ENCODE data around the gene UPK1A. TPM values are rescaled to one million over a fixed set of nuclear protein-coding genes. Genes with fewer than 3 reads are reported as not detected.

UPK1A gene
- total RNA-seq, 1 donor from 2014 or later = not detected

- peaks cover 1% of the 10 kb centered on the region for H3K4me1 Mint-ChIP-seq (ENCODE audit: unreplicated experiment)
- H3K4me3 Mint-ChIP-seq (ENCODE audit: unreplicated experiment) = no peak overlapping the region
- H3K36me3 Mint-ChIP-seq (ENCODE audit: unreplicated experiment) = peaks cover 3% of the 10 kb centered on the region
- no peak overlapping the region for H3K27ac Mint-ChIP-seq (ENCODE audit: unreplicated experiment)
- H3K9me3 Mint-ChIP-seq (ENCODE audit: unreplicated experiment) = no peaks in the 10 kb centered on the region
- no peaks in the 10 kb centered on the region for H3K27me3 Mint-ChIP-seq (ENCODE audit: unreplicated experiment)
- no peak for TF ChIP-seq CTCF (IDR thresholded peaks at IDR 0.05)
- no peak for DNase-seq (ENCODE audit: extremely low spot score, unreplicated experiment)
These were observed 43.6 kb upstream of the UPK1A start for GRCh38 chr19:35622750-35623149.

GRCh38 chr19:35623327-35624010 lies 42.8 kb upstream of the UPK1A start:
- Mint-ChIP-seq H3K9me3 (ENCODE audit: unreplicated experiment) (no peaks in the 10 kb centered on the region), H3K27ac (ENCODE audit: unreplicated experiment) (no peak overlapping the region), H3K27me3 (ENCODE audit: unreplicated experiment) (no peaks in the 10 kb centered on the region), H3K4me3 (ENCODE audit: unreplicated experiment) (no peak overlapping the region), H3K4me1 (ENCODE audit: unreplicated experiment) (peaks cover 6% of the 10 kb centered on the region), H3K36me3 (ENCODE audit: unreplicated experiment) (peaks cover 3% of the 10 kb centered on the region)
- TF ChIP-seq CTCF (IDR thresholded peaks at IDR 0.05) = no peak
- no peak for DNase-seq (ENCODE audit: extremely low spot score, unreplicated experiment)

- Mint-ChIP-seq H3K36me3 (ENCODE audit: unreplicated experiment) (peaks cover 25% of the 10 kb centered on the region), H3K27ac (ENCODE audit: unreplicated experiment) (peak overlapping the region; percentile 92), H3K27me3 (ENCODE audit: unreplicated experiment) (no peaks in the 10 kb centered on the region), H3K4me3 (ENCODE audit: unreplicated experiment) (peak overlapping the region; percentile 96), H3K4me1 (ENCODE audit: unreplicated experiment) (peaks cover 11% of the 10 kb centered on the region), H3K9me3 (ENCODE audit: unreplicated experiment) (no peaks in the 10 kb centered on the region)
- no peak for DNase-seq (ENCODE audit: extremely low spot score, unreplicated experiment)
- TF ChIP-seq CTCF (IDR thresholded peaks at IDR 0.05) = no peak
These were observed 38.1 kb upstream of the UPK1A start for GRCh38 chr19:35628264-35628564.

DNA sequence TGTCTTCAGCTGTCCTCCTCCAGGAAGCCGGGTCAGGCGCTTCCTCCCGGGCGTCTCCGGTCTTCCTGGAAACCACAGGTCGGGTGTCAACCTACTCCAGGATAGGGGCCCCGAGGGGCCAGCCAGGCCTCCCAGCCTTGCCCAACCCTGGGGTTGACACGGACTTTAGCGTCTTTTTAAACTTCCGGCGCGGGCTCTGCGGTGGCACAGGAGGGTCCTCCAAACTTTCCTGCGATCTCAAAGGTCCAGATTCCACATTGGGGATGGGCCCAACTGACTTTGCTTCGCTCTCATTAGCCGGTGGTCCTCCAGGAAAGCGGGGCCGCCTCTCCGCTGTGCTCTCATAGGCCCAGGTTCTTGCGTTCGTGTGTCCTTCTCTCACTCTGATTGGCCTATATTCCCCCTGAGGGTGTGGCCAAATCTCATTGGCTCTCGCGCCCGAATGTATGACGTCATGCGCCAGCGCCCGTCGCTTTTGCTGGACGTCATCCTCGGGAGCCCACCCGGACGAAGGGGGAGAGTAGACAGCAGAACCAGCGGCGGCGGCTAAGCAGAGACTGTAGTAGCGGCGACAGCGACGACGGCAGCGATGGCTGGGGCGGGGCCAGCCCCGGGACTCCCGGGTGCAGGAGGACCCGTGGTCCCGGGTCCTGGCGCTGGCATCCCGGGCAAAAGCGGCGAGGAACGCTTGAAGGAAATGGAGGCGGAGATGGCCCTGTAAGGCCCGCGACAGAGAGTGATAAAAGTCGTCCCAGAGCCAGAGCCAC lies 37.6 kb upstream of the UPK1A start, which contains the start of gene RBM42:
Gene RBM42 (plus strand): TSS at position 472 of the 767 bp plus-strand sequence. CDS start 118 bp downstream, at position 590.
- H3K36me3 Mint-ChIP-seq (ENCODE audit: unreplicated experiment) = peaks cover 28% of the 10 kb centered on the region
- H3K4me3 Mint-ChIP-seq (ENCODE audit: unreplicated experiment) = peak within 1 kb of the TSS; percentile 96
- DNase-seq (ENCODE audit: extremely low spot score, unreplicated experiment) = peak; percentile 99
- no peak for TF ChIP-seq CTCF (IDR thresholded peaks at IDR 0.05)
- H3K27me3 Mint-ChIP-seq (ENCODE audit: unreplicated experiment) = no peaks in the 10 kb centered on the region
- H3K27ac Mint-ChIP-seq (ENCODE audit: unreplicated experiment) = peak within 1 kb of the TSS; percentile 92
- H3K4me1 Mint-ChIP-seq (ENCODE audit: unreplicated experiment) = peaks cover 11% of the 10 kb centered on the region
- no peaks in the 10 kb centered on the region for H3K9me3 Mint-ChIP-seq (ENCODE audit: unreplicated experiment)

GRCh38 chr19:35629332-35629633 lies 37.0 kb upstream of the UPK1A start:
- H3K27me3 Mint-ChIP-seq (ENCODE audit: unreplicated experiment) = no peaks in the 10 kb centered on the region
- no peaks in the 10 kb centered on the region for H3K9me3 Mint-ChIP-seq (ENCODE audit: unreplicated experiment)
- peaks cover 11% of the 10 kb centered on the region for H3K4me1 Mint-ChIP-seq (ENCODE audit: unreplicated experiment)
- peaks cover 31% of the 10 kb centered on the region for H3K36me3 Mint-ChIP-seq (ENCODE audit: unreplicated experiment)
- TF ChIP-seq CTCF (IDR thresholded peaks at IDR 0.05) = no peak
- DNase-seq (ENCODE audit: extremely low spot score, unreplicated experiment) = no peak
- peak overlapping the region; percentile 92 for H3K27ac Mint-ChIP-seq (ENCODE audit: unreplicated experiment)
- H3K4me3 Mint-ChIP-seq (ENCODE audit: unreplicated experiment) = peak overlapping the region; percentile 96

Data from osteocyte (in vitro differentiated cells).